H9 (cell line): ENCODE data around the gene SLK. TPM values are rescaled to one million over a fixed set of nuclear protein-coding genes. Genes with fewer than 3 reads are reported as not detected.
A peak's percentile ranks its signal among the peaks of the same experiment; 100 is the strongest.

ENCODE experiments used
- DNase-seq: peaks from one replicate; pipeline ENCODE4 v3.0.0-alpha.2; 2017
- H2AFZ ChIP-seq: one replicate; pipeline ENCODE4 v1.6.1; 2013; ENCODE audit warnings: mild to moderate bottlenecking, low read length, control low read depth, moderate library complexity
- H2AK5ac ChIP-seq: 2 replicates; pipeline ENCODE4 v1.6.1; 2013; ENCODE audit warnings: low read length, control low read depth, mixed read lengths; ENCODE audit not compliant: insufficient read length
- H2BK120ac ChIP-seq: one replicate; pipeline ENCODE4 v1.6.1; 2013; ENCODE audit warnings: low read depth, mild to moderate bottlenecking, low read length, control low read depth, inconsistent platforms; ENCODE audit not compliant: poor library complexity, severe bottlenecking
- H2BK12ac ChIP-seq: 2 replicates; pipeline ENCODE4 v1.6.1; 2013; ENCODE audit warnings: low read length, control low read depth, mixed read lengths, low read depth; ENCODE audit not compliant: insufficient read length
- H2BK15ac ChIP-seq: 2 replicates; pipeline ENCODE4 v1.6.1; 2013; ENCODE audit warnings: low read depth, low read length, control low read depth
- H2BK20ac ChIP-seq: one replicate; pipeline ENCODE4 v1.6.1; 2013; ENCODE audit warnings: low read depth, mild to moderate bottlenecking, low read length, control low read depth, inconsistent platforms; ENCODE audit not compliant: poor library complexity, severe bottlenecking
- H2BK5ac ChIP-seq: 2 replicates; pipeline ENCODE4 v1.6.1; 2013; ENCODE audit warnings: low read length, control low read depth, mixed read lengths; ENCODE audit not compliant: insufficient read length
- H3K14ac ChIP-seq: 2 replicates; pipeline ENCODE4 v1.6.1; 2013; ENCODE audit warnings: low read length, control low read depth; ENCODE audit not compliant: insufficient read depth
- H3K18ac ChIP-seq: 2 replicates; pipeline ENCODE4 v1.6.1; 2013; ENCODE audit warnings: low read depth, mild to moderate bottlenecking, mixed read lengths, low read length, control low read depth; ENCODE audit not compliant: insufficient read length
- H3K23ac ChIP-seq: 2 replicates; pipeline ENCODE4 v1.6.1; 2013; ENCODE audit warnings: low read length, control low read depth, mixed read lengths, low read depth; ENCODE audit not compliant: insufficient read length
- H3K23me2 ChIP-seq: 2 replicates; pipeline ENCODE4 v1.6.1; 2013; ENCODE audit warnings: low read depth, mild to moderate bottlenecking, mixed read lengths, low read length, control low read depth; ENCODE audit not compliant: insufficient read length, poor library complexity, severe bottlenecking
- H3K27ac ChIP-seq: 2 replicates; pipeline ENCODE4 v1.5.1; 2013; ENCODE audit warnings: low read length, control low read depth, mixed read lengths, low read depth; ENCODE audit not compliant: insufficient read length
- H3K27me3 ChIP-seq: 2 replicates; pipeline ENCODE4 v1.6.1; 2013; ENCODE audit warnings: low read length, control low read depth, inconsistent platforms; ENCODE audit not compliant: insufficient read depth
- H3K4ac ChIP-seq: 2 replicates; pipeline ENCODE4 v1.6.1; 2013; ENCODE audit warnings: low read depth, mild to moderate bottlenecking, control low read depth, inconsistent platforms, low read length, moderate library complexity
- H3K4me1 ChIP-seq: 2 replicates; pipeline ENCODE4 v1.6.1; 2013; ENCODE audit warnings: low read length, control low read depth, inconsistent platforms; ENCODE audit not compliant: insufficient read depth
- H3K4me2 ChIP-seq: 2 replicates; pipeline ENCODE4 v1.6.1; 2013; ENCODE audit warnings: low read length, control low read depth, mixed read lengths; ENCODE audit not compliant: insufficient read length, insufficient read depth
- H3K56ac ChIP-seq: 2 replicates; pipeline ENCODE4 v1.6.1; 2013; ENCODE audit warnings: low read depth, mild to moderate bottlenecking, mixed read lengths, low read length, control low read depth; ENCODE audit not compliant: insufficient read length
- H3K79me1 ChIP-seq: 2 replicates; pipeline ENCODE4 v1.6.1; 2013; ENCODE audit warnings: low read depth, mild to moderate bottlenecking, moderate library complexity, low read length, control low read depth, inconsistent platforms; ENCODE audit not compliant: insufficient read depth, poor library complexity, severe bottlenecking
- H3K79me2 ChIP-seq: 2 replicates; pipeline ENCODE4 v1.6.1; 2013; ENCODE audit warnings: low read length, control low read depth, inconsistent platforms; ENCODE audit not compliant: insufficient read depth
- H3K9ac ChIP-seq: 2 replicates; pipeline ENCODE4 v1.6.1; 2013; ENCODE audit warnings: low read length, control low read depth, mixed read lengths; ENCODE audit not compliant: insufficient read length; ENCODE audit errors: extremely low read depth
- H3K9me3 ChIP-seq: one replicate; pipeline ENCODE4 v1.6.1; 2013; ENCODE audit warnings: low read depth, low read length, inconsistent platforms; ENCODE audit not compliant: control insufficient read depth
- H3T11ph ChIP-seq: one replicate; pipeline ENCODE4 v1.6.1; 2013; ENCODE audit warnings: mild to moderate bottlenecking, low read length, control low read depth, inconsistent platforms
- H4K20me1 ChIP-seq: one replicate; pipeline ENCODE4 v1.6.1; 2013; ENCODE audit not compliant: control insufficient read depth, insufficient read length, insufficient read depth
- H4K5ac ChIP-seq: 2 replicates; pipeline ENCODE4 v1.6.1; 2013; ENCODE audit warnings: low read depth, mild to moderate bottlenecking, mixed read lengths, low read length, control low read depth; ENCODE audit not compliant: insufficient read length
- H4K8ac ChIP-seq: replicated peaks from 2 replicates; pipeline ENCODE4 v1.6.1; 2013; ENCODE audit warnings: low read length, control low read depth, mixed read lengths, low read depth; ENCODE audit not compliant: insufficient read length
- H4K91ac ChIP-seq: 2 replicates; pipeline ENCODE4 v1.6.1; 2013; ENCODE audit warnings: low read depth, mild to moderate bottlenecking, moderate library complexity, mixed read lengths, low read length, control low read depth; ENCODE audit not compliant: insufficient read length
- H3K27ac Mint-ChIP-seq, 3 experiments: 2 replicates in 2 of 3; 3 replicates in 1 of 3; pipeline ENCODE4 v1.8.0; 2020 to 2021; ENCODE audit warnings: mixed read lengths in 3 of 3, mild to moderate bottlenecking in 1 of 3, moderate library complexity in 1 of 3
- H3K27me3 Mint-ChIP-seq: 2 replicates; pipeline ENCODE4 v1.8.0; 2021; ENCODE audit warnings: low read depth, mild to moderate bottlenecking, moderate library complexity, mixed read lengths
- H3K36me3 Mint-ChIP-seq, 3 experiments: 2 replicates in 2 of 3; 3 replicates in 1 of 3; pipeline ENCODE4 v1.8.0; 2020 to 2021; ENCODE audit warnings: low read depth in 3 of 3, mixed read lengths in 3 of 3; ENCODE audit not compliant: insufficient read depth in 1 of 3
- H3K4me1 Mint-ChIP-seq, 2 experiments: 2 replicates each; pipeline ENCODE4 v1.8.0; 2020; ENCODE audit warnings: mixed read lengths in 2 of 2
- H3K4me3 Mint-ChIP-seq, 2 experiments: 2 replicates in 1 of 2; 3 replicates in 1 of 2; pipeline ENCODE4 v1.8.0; 2020 to 2021; ENCODE audit warnings: mild to moderate bottlenecking in 2 of 2, mixed read lengths in 2 of 2, moderate library complexity in 1 of 2
- H3K9me3 Mint-ChIP-seq, 2 experiments: 2 replicates in 1 of 2; 3 replicates in 1 of 2; pipeline ENCODE4 v1.8.0; 2020; ENCODE audit warnings: mild to moderate bottlenecking in 2 of 2, mixed read lengths in 2 of 2, moderate library complexity in 1 of 2
- CTCF ChIP-seq: fragments of 200-600 bp; sonication (generic); conservative IDR thresholded peaks from 3 replicates; pipeline ENCODE4 v1.8.0; 2021; ENCODE audit warnings: antibody characterized with exemption, mild to moderate bottlenecking
- WGBS: extraction: QIAGEN DNeasy Blood & Tissue Kit; methylation state at CpG from one replicate; pipeline ENCODE4 v1.1.7; 2013; ENCODE audit warnings: missing lambda C conversion rate, low lambda C conversion rate, mixed read lengths; ENCODE audit not compliant: insufficient read length; ENCODE audit errors: extremely low coverage; 5-methylcytosine and 5-hydroxymethylcytosine counted together
- total RNA-seq: library from RNA; stranded (reverse); gene quantifications from 2 replicates; pipeline ENCODE4 v1.2.1, GENCODE V29; 2021

Gene SLK
- total RNA-seq, 1 experiment from 2014 or later, result 21.0 TPM

GRCh38 chr10:103918053-103918846 is 48.7 kb upstream of the SLK start, which contains the start of gene STN1:
STN1 (minus strand) TSS chr10:103918184; CDS start chr10:103917594, 590 bp downstream.
- no peak within 1 kb of the TSS for H2BK15ac ChIP-seq
- H3K9ac ChIP-seq, result peak within 1 kb of the TSS; percentile 77

More at GRCh38 chr10:103918053-103918846, 48.7 kb upstream of the SLK start, which contains the start of gene STN1:
- Histone ChIP-seq H4K8ac (no peak within 1 kb of the TSS), H3K23me2 (peaks cover 10% of the 10 kb centered on the region), H3K4me1 (peaks cover 3% of the 10 kb centered on the region; the same call in 1 of the 2 replicates), H4K20me1 (no peaks in the 10 kb centered on the region), H3K18ac (peak within 1 kb of the TSS; percentile 85), H3K27me3 (no peaks in the 10 kb centered on the region), H3K56ac (no peak within 1 kb of the TSS), H3T11ph (no peak within 1 kb of the TSS), H2BK120ac (no peak within 1 kb of the TSS), H2BK12ac (no peak within 1 kb of the TSS), H3K4me2 (peak within 1 kb of the TSS; percentile 83), H3K27ac (peak within 1 kb of the TSS; percentile 86), H2AK5ac (no peak within 1 kb of the TSS), H2BK5ac (no peak within 1 kb of the TSS), H3K79me2 (no peaks in the 10 kb centered on the region), H3K4ac (no peak within 1 kb of the TSS), H3K79me1 (no peaks in the 10 kb centered on the region), H2BK20ac (no peak within 1 kb of the TSS), H4K91ac (no peak within 1 kb of the TSS), H3K23ac (no peak within 1 kb of the TSS), H2AFZ (peak within 1 kb of the TSS; percentile 32), H3K9me3 (peaks cover 8% of the 10 kb centered on the region), H3K14ac (peak within 1 kb of the TSS; percentile 71; the same call in 1 of the 2 replicates), H4K5ac (no peak within 1 kb of the TSS)
- no peaks in the 10 kb centered on the region for H3K27me3 Mint-ChIP-seq
- peaks cover 17 to 22% (median 20%) of the 10 kb centered on the region in 3 experiments for H3K36me3 Mint-ChIP-seq
- peaks cover 18 to 25% of the 10 kb centered on the region in 2 experiments for H3K4me1 Mint-ChIP-seq
- H3K27ac Mint-ChIP-seq, result peak within 1 kb of the TSS; percentile 91 to 99 (median 98)
- H3K4me3 Mint-ChIP-seq, result peak within 1 kb of the TSS; percentile 85 to 91
- TF ChIP-seq CTCF, result peak; percentile 55; the same call in 2 of the 3 replicates
- peak; percentile 99 for DNase-seq
- peaks cover 9% of the 10 kb centered on the region in 2 experiments for H3K9me3 Mint-ChIP-seq
- WGBS, result no CpG with 5 or more reads among the region's 53 CpGs
